ENCODE data around the gene DYNLRB1. TPM values are rescaled to one million over a fixed set of nuclear protein-coding genes. Genes with fewer than 3 reads are reported as not detected.

The DYNLRB1 gene
- total and polyA plus RNA-seq, 2 experiments from 2014 or later: 103 to 224 TPM

DNA sequence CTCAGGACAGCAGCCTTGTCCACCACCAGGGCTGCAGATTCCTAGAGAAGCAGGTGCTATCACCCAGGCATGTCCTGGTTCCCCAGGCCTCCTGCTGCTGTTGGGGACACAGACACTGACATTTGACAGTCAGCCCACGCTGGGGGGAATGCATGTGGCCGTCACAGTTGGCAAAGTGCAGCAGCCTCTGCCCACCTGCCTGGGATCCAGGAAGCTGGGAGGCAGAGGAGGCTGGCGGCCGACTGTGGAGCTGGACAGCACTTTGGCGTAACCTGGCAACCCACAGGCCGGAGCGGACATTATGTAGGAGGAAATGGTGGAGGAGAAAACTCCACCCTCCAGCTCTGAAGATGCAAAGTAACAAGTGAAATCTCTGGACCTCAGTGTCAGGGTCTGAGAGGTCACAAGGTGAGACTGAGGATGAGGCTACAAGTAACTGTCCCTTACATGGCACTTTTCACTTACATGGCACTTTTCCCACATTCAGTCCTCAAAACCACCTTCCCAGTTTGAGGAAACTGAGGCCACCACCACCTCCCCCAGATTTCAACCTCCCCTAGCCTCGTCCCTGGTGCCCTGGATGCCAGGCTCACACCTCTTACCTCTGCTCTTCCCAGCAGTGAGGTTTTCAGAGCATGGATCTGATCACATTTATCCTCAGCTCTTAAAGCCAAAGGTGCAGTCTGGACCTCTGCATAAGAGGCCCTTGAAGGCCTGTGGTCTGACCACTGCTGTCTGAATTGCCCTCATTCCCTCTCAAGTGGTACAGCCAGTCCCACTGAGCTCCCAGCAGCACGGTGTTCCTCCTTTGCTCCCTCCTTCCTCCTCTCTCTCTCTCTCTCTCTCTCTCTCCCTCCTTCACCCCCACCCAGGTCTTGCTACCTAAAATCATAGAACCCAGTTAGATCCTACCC lies 51.0 kb downstream of the DYNLRB1 start:
- Histone ChIP-seq H3K4me1 (ENCODE audit: insufficient read depth) (no peaks in the 10 kb centered on the region), H3K27ac (no peak overlapping the region), H3K4me3 (no peak overlapping the region), H3K79me2 (no peaks in the 10 kb centered on the region), H3K4me2 (no peak overlapping the region), H2AFZ (no peak overlapping the region), H3K9me2 (replicated peaks; ENCODE audit: insufficient read depth) (no peaks in the 10 kb centered on the region), H3K9me3 (ENCODE audit: low read depth) (no peaks in the 10 kb centered on the region), H3K27me3 (no peaks in the 10 kb centered on the region), H3K36me3 (replicated peaks; ENCODE audit: insufficient read depth, low read depth) (no peaks in the 10 kb centered on the region), H4K20me1 (ENCODE audit: insufficient read depth, poor library complexity, severe bottlenecking) (no peaks in the 10 kb centered on the region)
- no peak for TF ChIP-seq EZH2phosphoT487 (IDR thresholded peaks at IDR 0.05; ENCODE audit: low read depth, severe bottlenecking, unreplicated experiment)
- TF ChIP-seq EZH2 (IDR thresholded peaks at IDR 0.05; ENCODE audit: borderline replicate concordance): no peak
- no peak for DNase-seq (ENCODE audit: low spot score)
- 92% methylated on average over 9 of the region's 9 CpGs for WGBS (ENCODE audit: low lambda C conversion rate, missing lambda C conversion rate)

- Histone ChIP-seq H3K4me2 (no peak overlapping the region), H4K20me1 (ENCODE audit: insufficient read depth, poor library complexity, severe bottlenecking) (no peaks in the 10 kb centered on the region), H3K4me3 (no peak overlapping the region), H3K4me1 (ENCODE audit: insufficient read depth) (no peaks in the 10 kb centered on the region), H3K79me2 (no peaks in the 10 kb centered on the region), H3K36me3 (replicated peaks; ENCODE audit: insufficient read depth, low read depth) (no peaks in the 10 kb centered on the region), H2AFZ (no peak overlapping the region), H3K9me3 (ENCODE audit: low read depth) (no peaks in the 10 kb centered on the region), H3K27ac (no peak overlapping the region), H3K27me3 (no peaks in the 10 kb centered on the region), H3K9me2 (replicated peaks; ENCODE audit: insufficient read depth) (no peaks in the 10 kb centered on the region)
- TF ChIP-seq CTCF (IDR thresholded peaks at IDR 0.05; ENCODE audit: poor library complexity) (no peak), EZH2phosphoT487 (IDR thresholded peaks at IDR 0.05; ENCODE audit: low read depth, severe bottlenecking, unreplicated experiment) (no peak), EZH2 (IDR thresholded peaks at IDR 0.05; ENCODE audit: borderline replicate concordance) (no peak)
- WGBS (ENCODE audit: low lambda C conversion rate, missing lambda C conversion rate): 84% methylated on average over 15 of the region's 15 CpGs
- DNase-seq (ENCODE audit: low spot score): no peak
Observed at GRCh38 chr20:34567892-34568865, 52.0 kb downstream of the DYNLRB1 start.

GRCh38 chr20:34569598-34569997 lies 53.4 kb downstream of the DYNLRB1 start:
- no peaks in the 10 kb centered on the region for H4K20me1 ChIP-seq (ENCODE audit: insufficient read depth, poor library complexity, severe bottlenecking)
- H2AFZ ChIP-seq: no peak overlapping the region
- no peak overlapping the region for H3K4me2 ChIP-seq
- H3K27me3 ChIP-seq: no peaks in the 10 kb centered on the region
- no peak for TF ChIP-seq EZH2 (IDR thresholded peaks at IDR 0.05; ENCODE audit: borderline replicate concordance)
- TF ChIP-seq EZH2phosphoT487 (IDR thresholded peaks at IDR 0.05; ENCODE audit: low read depth, severe bottlenecking, unreplicated experiment): no peak
- no peak for TF ChIP-seq CTCF (IDR thresholded peaks at IDR 0.05; ENCODE audit: poor library complexity)
- H3K9me3 ChIP-seq (ENCODE audit: low read depth): no peaks in the 10 kb centered on the region
- H3K4me3 ChIP-seq: no peak overlapping the region
- no peaks in the 10 kb centered on the region for H3K36me3 ChIP-seq (replicated peaks; ENCODE audit: insufficient read depth, low read depth)
- H3K27ac ChIP-seq: no peak overlapping the region
- H3K79me2 ChIP-seq: no peaks in the 10 kb centered on the region
- H3K4me1 ChIP-seq (ENCODE audit: insufficient read depth): no peaks in the 10 kb centered on the region
- no peak for DNase-seq (ENCODE audit: low spot score)
- no peaks in the 10 kb centered on the region for H3K9me2 ChIP-seq (replicated peaks; ENCODE audit: insufficient read depth)
- WGBS (ENCODE audit: low lambda C conversion rate, missing lambda C conversion rate): 85% methylated on average over 2 of the region's 2 CpGs

All from hepatocyte (in vitro differentiated cells).